DOHH2 (cell line): ENCODE data around the gene DERL2.

Experiments used
- H3F3A ChIP-seq: fragments of 200-600 bp; sonication (generic), shearing (Covaris generic); 2 replicates; pipeline ENCODE4 v1.6.0; 2016; ENCODE audit warnings: antibody characterized with exemption, mild to moderate bottlenecking; ENCODE audit not compliant: control insufficient read depth, insufficient read depth
- H3K27ac ChIP-seq: fragments of 200-600 bp; sonication (generic); 2 replicates; pipeline ENCODE4 v1.5.1; 2014; ENCODE audit warnings: low read depth, mild to moderate bottlenecking, low read length, moderate library complexity
- H3K27me3 ChIP-seq: fragments of 200-600 bp; sonication (generic); 2 replicates; pipeline ENCODE4 v1.6.1; 2014; ENCODE audit warnings: mild to moderate bottlenecking, low read length, mixed read lengths; ENCODE audit not compliant: control insufficient read depth
- H3K36me3 ChIP-seq: fragments of 200-600 bp; sonication (generic); 2 replicates; pipeline ENCODE4 v1.6.1; 2014; ENCODE audit warnings: mild to moderate bottlenecking, low read length, moderate library complexity, mixed read lengths; ENCODE audit not compliant: control insufficient read depth
- H3K4me1 ChIP-seq: fragments of 200-600 bp; sonication (generic); 2 replicates; pipeline ENCODE4 v1.6.1; 2014; ENCODE audit warnings: mild to moderate bottlenecking, low read length, mixed read lengths; ENCODE audit not compliant: control insufficient read depth
- H3K4me2 ChIP-seq: fragments of 200-600 bp; sonication (generic); 2 replicates; pipeline ENCODE4 v1.6.0; 2014; ENCODE audit warnings: mild to moderate bottlenecking, low read length, moderate library complexity
- H3K4me3 ChIP-seq: fragments of 200-600 bp; sonication (generic); 2 replicates; pipeline ENCODE4 v1.5.1; 2014; ENCODE audit warnings: mild to moderate bottlenecking, low read length, mixed read lengths
- H3K79me2 ChIP-seq: fragments of 200-600 bp; sonication (generic); 2 replicates; pipeline ENCODE4 v1.6.1; 2014; ENCODE audit warnings: mild to moderate bottlenecking, low read length, mixed read lengths; ENCODE audit not compliant: control insufficient read depth
- H3K9me2 ChIP-seq: fragments of 200-600 bp; sonication (generic); replicated peaks from 2 replicates; pipeline ENCODE4 v1.6.1; 2014; ENCODE audit warnings: mild to moderate bottlenecking, low read length, mixed read lengths; ENCODE audit not compliant: control insufficient read depth
- H3K9me3 ChIP-seq: fragments of 200-600 bp; sonication (generic); 2 replicates; pipeline ENCODE4 v1.6.1; 2014; ENCODE audit warnings: antibody characterized with exemption, low read length, mixed read lengths; ENCODE audit not compliant: control insufficient read depth, insufficient read depth
- H4K20me1 ChIP-seq: fragments of 200-600 bp; sonication (generic); 2 replicates; pipeline ENCODE4 v1.6.0; 2014; ENCODE audit warnings: low read depth, mild to moderate bottlenecking, antibody characterized with exemption, low read length, moderate library complexity; ENCODE audit not compliant: control insufficient read depth, insufficient read depth
- CTCF ChIP-seq: fragments of 200-600 bp; sonication (generic); IDR thresholded peaks from one replicate; pipeline ENCODE4 v1.5.1; 2014; ENCODE audit warnings: antibody characterized with exemption, mild to moderate bottlenecking, low read depth, low read length; ENCODE audit not compliant: poor library complexity, severe bottlenecking
- EZH2phosphoT487 ChIP-seq: fragments of 200-600 bp; sonication (generic); IDR thresholded peaks from 2 replicates; pipeline ENCODE4 v1.6.1; 2017; ENCODE audit warnings: borderline replicate concordance, mild to moderate bottlenecking, antibody characterized with exemption, low read length, moderate library complexity, mixed read lengths

The DERL2 gene

GRCh38 chr17:5513628-5514027 lies 27.6 kb upstream of the DERL2 start:
- Histone ChIP-seq H4K20me1 (no peaks in the 10 kb centered on the region), H3K27me3 (no peaks in the 10 kb centered on the region), H3K9me2 (no peaks in the 10 kb centered on the region), H3K36me3 (no peaks in the 10 kb centered on the region), H3K4me3 (no peak overlapping the region), H3K4me1 (no peaks in the 10 kb centered on the region), H3F3A (no peaks in the 10 kb centered on the region), H3K9me3 (no peaks in the 10 kb centered on the region), H3K4me2 (no peak overlapping the region), H3K27ac (no peak overlapping the region), H3K79me2 (no peaks in the 10 kb centered on the region)
- TF ChIP-seq EZH2phosphoT487 (no peak), CTCF (no peak)

GRCh38 chr17:5511401-5512225 lies 25.6 kb upstream of the DERL2 start:
- H3K36me3 ChIP-seq, result no peaks in the 10 kb centered on the region
- H3K27ac ChIP-seq, result no peak overlapping the region
- no peak overlapping the region for H3K4me2 ChIP-seq
- no peak for TF ChIP-seq EZH2phosphoT487
- no peak for TF ChIP-seq CTCF
- H4K20me1 ChIP-seq, result no peaks in the 10 kb centered on the region
- H3K9me3 ChIP-seq, result no peaks in the 10 kb centered on the region
- H3F3A ChIP-seq, result no peaks in the 10 kb centered on the region
- no peaks in the 10 kb centered on the region for H3K9me2 ChIP-seq
- no peaks in the 10 kb centered on the region for H3K27me3 ChIP-seq
- no peak overlapping the region for H3K4me3 ChIP-seq
- H3K79me2 ChIP-seq, result no peaks in the 10 kb centered on the region
- H3K4me1 ChIP-seq, result no peaks in the 10 kb centered on the region

- TF ChIP-seq EZH2phosphoT487 (no peak), CTCF (no peak)
- Histone ChIP-seq H3K4me2 (no peak overlapping the region), H3K36me3 (no peaks in the 10 kb centered on the region), H3K4me1 (no peaks in the 10 kb centered on the region), H3K9me2 (no peaks in the 10 kb centered on the region), H3K79me2 (no peaks in the 10 kb centered on the region), H3F3A (no peaks in the 10 kb centered on the region), H3K9me3 (no peaks in the 10 kb centered on the region), H3K4me3 (no peak overlapping the region), H4K20me1 (no peaks in the 10 kb centered on the region), H3K27ac (no peak overlapping the region), H3K27me3 (no peaks in the 10 kb centered on the region)
These were observed 24.8 kb upstream of the DERL2 start for GRCh38 chr17:5510771-5511170.
